GM12873 (cell line): ENCODE measurements around the gene ZNF407.

ENCODE experiments used
- TF ChIP-seq, protein P1 (sequence below): IDR thresholded peaks from 2 replicates; pipeline ENCODE4 v1.5.1; 2012; ENCODE audit warnings: low read depth, mild to moderate bottlenecking, moderate library complexity, low read length, control low read depth; ENCODE audit not compliant: insufficient read depth; ENCODE audit errors: missing control alignments

The ZNF407 gene

DNA sequence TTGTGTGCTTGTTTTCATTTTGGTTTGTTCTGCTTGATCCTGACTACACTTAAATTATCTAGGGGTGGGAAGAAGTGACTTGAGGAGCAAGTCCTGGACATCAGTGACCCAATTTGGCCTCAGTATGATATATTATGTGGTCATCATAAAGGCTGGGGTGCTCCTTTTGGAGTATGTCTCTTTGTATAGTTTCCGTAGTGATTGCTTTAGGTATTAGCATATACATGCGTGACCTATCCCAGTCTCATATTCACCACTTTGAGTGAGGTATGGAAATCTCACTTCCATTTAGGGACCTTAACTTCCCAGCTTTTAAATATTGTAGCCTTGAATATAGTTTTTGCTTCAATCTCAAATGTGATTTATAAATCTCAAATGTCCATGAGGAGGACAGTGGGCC is 370.3 kb downstream of the ZNF407 start:
- TF ChIP-seq, protein P1, sequence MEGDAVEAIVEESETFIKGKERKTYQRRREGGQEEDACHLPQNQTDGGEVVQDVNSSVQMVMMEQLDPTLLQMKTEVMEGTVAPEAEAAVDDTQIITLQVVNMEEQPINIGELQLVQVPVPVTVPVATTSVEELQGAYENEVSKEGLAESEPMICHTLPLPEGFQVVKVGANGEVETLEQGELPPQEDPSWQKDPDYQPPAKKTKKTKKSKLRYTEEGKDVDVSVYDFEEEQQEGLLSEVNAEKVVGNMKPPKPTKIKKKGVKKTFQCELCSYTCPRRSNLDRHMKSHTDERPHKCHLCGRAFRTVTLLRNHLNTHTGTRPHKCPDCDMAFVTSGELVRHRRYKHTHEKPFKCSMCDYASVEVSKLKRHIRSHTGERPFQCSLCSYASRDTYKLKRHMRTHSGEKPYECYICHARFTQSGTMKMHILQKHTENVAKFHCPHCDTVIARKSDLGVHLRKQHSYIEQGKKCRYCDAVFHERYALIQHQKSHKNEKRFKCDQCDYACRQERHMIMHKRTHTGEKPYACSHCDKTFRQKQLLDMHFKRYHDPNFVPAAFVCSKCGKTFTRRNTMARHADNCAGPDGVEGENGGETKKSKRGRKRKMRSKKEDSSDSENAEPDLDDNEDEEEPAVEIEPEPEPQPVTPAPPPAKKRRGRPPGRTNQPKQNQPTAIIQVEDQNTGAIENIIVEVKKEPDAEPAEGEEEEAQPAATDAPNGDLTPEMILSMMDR: no peak

DNA sequence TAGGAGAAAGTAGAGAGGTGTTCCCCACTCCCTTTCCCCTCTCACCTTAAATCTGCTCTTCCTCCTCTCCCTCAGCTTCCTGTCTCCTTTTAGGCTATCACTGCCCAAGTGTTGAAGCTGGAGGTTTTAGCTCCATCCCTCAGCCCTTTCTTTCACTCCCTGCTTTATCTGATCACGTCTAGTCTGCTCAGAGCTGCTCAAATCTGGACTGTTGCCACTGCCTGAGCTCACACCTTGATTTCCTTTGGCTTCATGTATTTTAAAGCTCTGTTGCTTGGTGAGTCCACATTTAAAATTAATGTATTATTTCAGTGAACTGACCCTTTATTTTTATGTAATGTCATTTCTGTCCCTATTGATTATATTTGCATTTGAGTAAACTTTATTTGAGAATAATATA is 374.7 kb downstream of the ZNF407 start:
- TF ChIP-seq, protein P1: no peak

DNA sequence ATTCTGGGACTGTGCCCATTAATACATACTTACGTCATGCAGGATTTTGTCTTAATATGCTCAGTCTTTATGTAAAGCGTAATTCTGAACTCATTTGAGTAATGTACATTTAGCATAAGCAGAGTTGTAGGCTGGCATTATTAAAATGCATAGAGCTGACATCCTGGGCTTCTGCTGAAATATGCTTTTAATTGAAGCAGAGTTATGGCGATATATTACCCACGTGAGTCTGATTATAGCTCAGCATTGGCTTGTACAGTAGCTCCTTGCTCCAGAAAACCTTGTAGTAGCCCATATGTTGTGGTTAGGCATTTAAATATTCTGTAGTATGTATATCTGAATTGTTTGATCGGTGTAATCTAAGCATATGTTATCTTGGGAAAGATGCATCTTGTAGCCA is 377.3 kb downstream of the ZNF407 start:
- TF ChIP-seq, protein P1: no peak

DNA sequence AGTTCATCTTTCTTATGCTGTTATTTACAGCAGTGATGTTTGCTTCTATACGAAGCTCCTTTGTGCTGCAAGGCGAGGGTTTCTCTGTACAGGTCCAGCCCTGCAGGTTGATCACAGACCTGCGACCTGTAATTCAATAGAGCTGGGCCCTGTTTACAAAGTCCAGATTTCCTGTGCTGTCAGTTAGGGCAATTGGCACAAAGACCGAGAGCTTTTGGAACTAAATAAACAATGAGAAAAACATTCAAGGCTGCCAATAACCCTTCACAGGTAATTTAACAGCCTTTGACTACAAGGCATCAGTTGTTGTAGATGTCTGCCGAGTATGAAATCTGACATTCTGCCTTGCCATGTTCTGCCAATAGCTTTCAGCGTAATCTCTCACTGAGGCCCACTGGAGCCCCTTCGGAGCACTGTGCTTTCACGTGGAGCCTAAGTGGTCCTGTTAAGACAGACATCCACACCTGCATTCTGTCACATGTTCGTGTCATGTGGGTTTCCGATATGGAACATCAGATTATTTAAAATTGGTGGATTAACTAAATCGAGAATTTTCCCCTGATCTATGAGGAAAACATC is 378.8 kb downstream of the ZNF407 start:
- TF ChIP-seq, protein P1: no peak

DNA sequence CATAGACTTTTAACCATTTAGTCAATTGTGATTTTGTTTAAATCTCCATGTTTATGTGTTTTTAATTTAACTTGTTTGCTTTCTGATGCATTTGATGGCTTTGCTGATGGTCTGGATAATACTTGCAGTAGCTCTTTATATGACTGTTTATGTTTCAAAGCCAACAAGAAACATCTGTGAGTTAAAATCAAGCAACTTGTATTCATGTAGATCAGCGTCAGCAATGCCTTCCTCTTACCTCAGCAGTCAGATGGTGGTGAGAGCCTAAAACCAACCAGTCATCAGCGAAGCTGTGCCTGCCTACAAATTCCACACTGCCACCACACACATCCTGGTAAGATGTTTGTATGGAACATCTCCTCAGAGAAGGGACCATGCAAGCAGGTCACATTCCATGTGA is 379.4 kb downstream of the ZNF407 start:
- TF ChIP-seq, protein P1: no peak

DNA sequence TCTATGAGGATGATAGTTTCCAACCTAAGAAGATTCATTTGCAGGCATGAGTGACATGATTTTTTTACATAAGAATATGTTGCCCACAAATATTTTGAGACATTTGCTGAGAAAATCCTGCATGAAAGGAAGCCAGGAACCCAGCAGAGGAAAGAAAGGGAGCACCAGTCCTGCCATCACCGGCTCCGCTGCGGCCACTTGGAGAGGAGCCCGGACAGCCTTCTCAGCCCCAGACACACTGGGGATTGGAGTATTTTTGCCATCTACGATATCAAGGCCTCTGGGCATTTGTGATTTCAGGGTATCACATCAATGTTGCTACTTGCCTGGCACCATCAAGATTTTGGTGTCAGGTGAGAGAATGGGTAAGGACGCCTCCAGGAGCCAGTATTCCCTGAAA is 383.0 kb downstream of the ZNF407 start:
- TF ChIP-seq, protein P1: no peak

DNA sequence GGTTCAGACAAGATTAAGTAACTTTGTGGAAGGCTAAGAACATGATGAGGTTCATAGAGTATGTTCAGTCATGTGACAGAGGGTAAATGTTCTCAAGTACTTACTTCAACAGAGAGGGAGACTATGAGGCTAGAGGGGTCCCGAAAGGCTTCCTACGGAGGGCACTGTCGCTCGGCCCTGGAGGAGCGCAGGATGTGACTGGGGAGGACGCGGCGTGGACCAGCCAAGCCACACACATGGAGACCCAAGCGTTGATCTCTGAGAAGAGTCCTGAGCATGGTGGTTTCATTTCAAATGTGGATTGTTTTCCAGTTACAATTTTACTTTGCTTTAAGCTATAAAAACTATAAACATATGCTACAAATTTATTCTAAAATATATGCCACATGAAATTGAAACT is 383.8 kb downstream of the ZNF407 start:
- TF ChIP-seq, protein P1: no peak
